ENCODE data around the gene GIT1. TPM values are rescaled to one million over a fixed set of nuclear protein-coding genes. Genes with fewer than 3 reads are reported as not detected.

The GIT1 gene
- total and polyA plus RNA-seq, 2 of the 13 experiments (the other 11 are each of a cell fraction or from before 2014, with no cell fraction given): 14.2 to 30.8 TPM

DNA sequence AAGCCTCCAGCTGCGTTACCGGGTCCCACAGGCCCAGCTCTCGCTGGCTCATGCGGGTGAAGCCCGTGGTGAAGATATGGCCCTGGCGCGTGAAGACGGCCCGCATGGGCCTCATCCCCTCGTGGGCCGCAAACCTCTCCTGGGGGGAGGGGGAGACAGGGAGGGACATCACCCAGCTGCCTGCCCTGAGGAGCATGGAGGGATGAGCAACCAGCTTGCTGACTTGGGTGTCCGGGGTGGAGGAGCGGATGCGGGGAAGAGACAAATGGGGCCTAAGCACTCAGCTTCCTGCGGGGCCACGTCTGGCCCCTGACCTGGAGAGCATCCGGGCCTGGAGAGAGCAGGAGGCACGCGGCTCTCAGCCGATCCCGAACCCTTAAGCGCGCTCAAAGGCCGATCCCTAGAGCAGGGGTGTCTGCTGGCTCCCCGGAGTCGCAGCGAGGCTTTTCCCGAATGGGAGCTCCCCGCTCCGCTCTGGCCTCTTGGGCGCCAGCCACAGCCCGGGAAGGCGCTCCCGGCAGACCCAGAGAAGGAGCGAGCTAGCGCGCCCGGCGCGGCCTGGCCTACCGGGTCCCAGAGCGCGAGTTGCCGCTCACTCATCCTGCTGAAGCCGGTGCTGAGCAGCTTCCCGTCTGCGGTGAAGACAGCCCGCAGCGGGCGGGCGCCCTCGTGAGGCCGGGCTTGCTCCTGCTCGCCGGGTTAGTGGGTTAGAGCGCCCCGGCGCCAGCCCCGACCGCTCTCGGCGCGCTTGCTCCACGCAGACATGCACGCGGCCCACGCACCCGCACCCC is 28.2 kb upstream of the GIT1 start (continued):
- no peak for TF ChIP-seq ZBTB44 (CRISPR knock-in tag; IDR thresholded peaks at IDR 0.05)
- TF ChIP-seq ZNF292 (CRISPR knock-in tag; IDR thresholded peaks at IDR 0.05; ENCODE audit: borderline replicate concordance, low read depth): 0 out of 2 replicates have a peak, but pooled peaks have one; percentile 53
- no peak for TF ChIP-seq ZNF749 (CRISPR knock-in tag; IDR thresholded peaks at IDR 0.05; ENCODE audit: borderline replicate concordance)

GRCh38 chr17:29617125-29617480 is 27.7 kb upstream of the GIT1 start:
- no TSS peak for BruUV-seq (replicated peaks)
- Histone ChIP-seq H3K36me3 (replicated peaks in 1 of 2; ENCODE audit: control insufficient read depth in 1 of 2, insufficient read depth in 2 of 2, low read length in 2 of 2) (no peaks in the 10 kb centered on the region), H3K9ac (ENCODE audit: insufficient read depth, low read depth, low read length) (0 out of 2 replicates have a peak overlapping the region, but pooled peaks have one; percentile 41), H3K9me3 (ENCODE audit: low read length) (no peaks in the 10 kb centered on the region), H3K4me2 (ENCODE audit: low read depth, low read length) (peak overlapping the region; percentile 97), H2AFZ (ENCODE audit: low read length) (no peak overlapping the region), H4K20me1 (ENCODE audit: insufficient read depth, low read length) (no peaks in the 10 kb centered on the region), H3K27ac (ENCODE audit: extremely low read length, insufficient read depth, low read length) (no peak overlapping the region), H3K79me2 (ENCODE audit: insufficient read depth, low read length) (no peaks in the 10 kb centered on the region), H3K27me3 (ENCODE audit: control insufficient read depth in 1 of 2, insufficient read depth in 2 of 2, low read length in 2 of 2) (peaks cover 4 to 79% of the 10 kb centered on the region in 2 experiments), H3K4me3 (replicated peaks in 1 of 3; ENCODE audit: insufficient read depth in 1 of 3, low read depth in 2 of 3, low read length in 3 of 3) (peak overlapping the region; percentile 36 to 75 (median 42); a peak in 5 of 6 replicates), H3K4me1 (ENCODE audit: insufficient read depth, low read length) (peaks cover 75% of the 10 kb centered on the region)
- ChIA-PET CTCF (ENCODE audit: low intra/inter-chr PET ratio, low total read pairs) (interaction anchor here (0.6 to 2.6 kb wide), 3 partner anchors 22 to 162 kb away, joined by 3 to 10 read pairs (median 3); no protein-coding TSS in a partner anchor), POLR2A (interaction anchor here (0.6 to 1.5 kb wide), 8 partner anchors 21 to 323 kb away, joined by 3 to 5 read pairs (median 3); partner anchors contain the start of genes NUFIP2 and TAOK1)
- ATAC-seq (peak; percentile 64), DNase-seq (ENCODE audit: low spot score) (peak; percentile 80), FAIRE-seq (peak; percentile 52)
- WGBS (ENCODE audit: low lambda C conversion rate): 2% methylated on average over 8 of the region's 16 CpGs
- in situ Hi-C loops (cut with HindIII; ENCODE audit: extremely low pct_ligation_motif_present, low pct_unique_long_range_greater_than_20kb) (loop anchor here (5.0 kb wide), 1 partner anchor 35 kb away; no protein-coding TSS in a partner anchor), intact Hi-C loops (cut with micrococcal nuclease; ENCODE audit: unreplicated experiment) (no loop called here)
- TF ChIP-seq KAT8 (CRISPR knock-in tag; IDR thresholded peaks at IDR 0.05): peak; percentile 23; the same call in 1 of the 2 replicates
- TF ChIP-seq DRAP1 (CRISPR knock-in tag; IDR thresholded peaks at IDR 0.05): peak; percentile 86
- TF ChIP-seq FOSL2 (CRISPR knock-in tag; IDR thresholded peaks at IDR 0.05): peak; percentile 46; the same call in 1 of the 2 replicates
- TF ChIP-seq, protein P1, sequence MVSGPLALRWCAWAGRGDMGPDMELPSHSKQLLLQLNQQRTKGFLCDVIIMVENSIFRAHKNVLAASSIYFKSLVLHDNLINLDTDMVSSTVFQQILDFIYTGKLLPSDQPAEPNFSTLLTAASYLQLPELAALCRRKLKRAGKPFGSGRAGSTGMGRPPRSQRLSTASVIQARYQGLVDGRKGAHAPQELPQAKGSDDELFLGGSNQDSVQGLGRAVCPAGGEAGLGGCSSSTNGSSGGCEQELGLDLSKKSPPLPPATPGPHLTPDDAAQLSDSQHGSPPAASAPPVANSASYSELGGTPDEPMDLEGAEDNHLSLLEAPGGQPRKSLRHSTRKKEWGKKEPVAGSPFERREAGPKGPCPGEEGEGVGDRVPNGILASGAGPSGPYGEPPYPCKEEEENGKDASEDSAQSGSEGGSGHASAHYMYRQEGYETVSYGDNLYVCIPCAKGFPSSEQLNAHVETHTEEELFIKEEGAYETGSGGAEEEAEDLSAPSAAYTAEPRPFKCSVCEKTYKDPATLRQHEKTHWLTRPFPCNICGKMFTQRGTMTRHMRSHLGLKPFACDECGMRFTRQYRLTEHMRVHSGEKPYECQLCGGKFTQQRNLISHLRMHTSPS (CRISPR knock-in tag; IDR thresholded peaks at IDR 0.05; ENCODE audit: low read depth): peak; percentile 58
- no peak for TF ChIP-seq RARA (CRISPR knock-in tag; IDR thresholded peaks at IDR 0.05)
- peak; percentile 48; the same call in 1 of the 2 replicates for TF ChIP-seq GABPB1 (CRISPR knock-in tag; IDR thresholded peaks at IDR 0.05)
- TF ChIP-seq HOMEZ (CRISPR knock-in tag; IDR thresholded peaks at IDR 0.05; ENCODE audit: low read depth): peak; percentile 21; the same call in 1 of the 2 replicates
- TF ChIP-seq STAG1 (CRISPR knock-in tag; IDR thresholded peaks at IDR 0.05): peak; percentile 51
- peak; percentile 59; the same call in 1 of the 2 replicates for TF ChIP-seq ZNF800 (CRISPR knock-in tag; IDR thresholded peaks at IDR 0.05)
- no peak for TF ChIP-seq EED (CRISPR knock-in tag; IDR thresholded peaks at IDR 0.05)
- TF ChIP-seq ZNF441 (CRISPR knock-in tag; IDR thresholded peaks at IDR 0.05; ENCODE audit: borderline replicate concordance): no peak
